ENCODE data around the gene IQCM.

DNA sequence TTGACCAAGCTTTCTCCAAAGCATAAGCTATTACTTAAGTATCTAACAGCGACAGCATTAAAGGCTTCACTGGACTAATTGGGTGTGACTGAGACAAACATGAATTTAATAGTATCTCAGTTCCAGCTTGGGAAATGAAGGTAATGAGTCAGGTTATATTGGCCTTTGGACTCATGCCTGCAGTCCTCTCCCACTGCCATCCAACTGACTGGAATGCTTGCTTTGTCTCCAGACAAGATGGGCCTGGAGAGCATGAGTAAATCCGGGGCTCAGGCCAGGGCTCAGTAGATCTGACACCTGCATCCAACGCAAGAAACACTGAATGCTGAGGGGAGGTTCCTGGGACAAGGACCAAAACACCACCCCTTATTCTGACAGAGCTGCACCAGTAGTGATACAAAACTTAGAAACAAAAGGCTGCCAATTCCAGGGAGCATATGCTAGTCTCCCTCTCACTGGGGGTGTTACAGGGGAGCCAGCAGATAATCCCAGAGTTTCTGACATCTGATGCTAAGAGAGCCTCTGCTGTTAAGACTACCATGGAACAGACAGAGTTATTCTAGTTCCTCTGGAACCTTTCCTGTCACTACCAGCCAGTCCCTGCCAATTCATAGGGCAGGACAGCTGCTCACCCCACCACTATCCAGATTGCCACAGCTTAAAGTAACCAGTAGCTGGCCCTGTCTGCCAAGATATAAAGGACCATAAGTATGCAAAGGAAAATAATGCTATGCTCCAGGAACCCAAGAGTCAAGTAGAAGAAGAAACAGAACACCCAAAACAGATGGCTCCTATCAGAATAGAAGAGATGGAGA lies 293.8 kb downstream of the IQCM start:
- TF ChIP-seq CTCF (IDR thresholded peaks at IDR 0.05) (no peak), POLR2A (IDR thresholded peaks at IDR 0.05) (no peak)

All from heart left ventricle (tissue), 13 donors.